GM12891 (cell line): ENCODE measurements around the gene FGGY.
"Not testable (repeated sequence)": the region's sequence is repeated elsewhere in the genome, so short reads cannot be mapped to it uniquely, and the experiment has no call there.

ENCODE experiments used
- POLR2A ChIP-seq: IDR thresholded peaks from 2 replicates; pipeline ENCODE4 v1.6.1; 2011; ENCODE audit warnings: low read depth, low read length, control low read depth
- POLR2AphosphoS5 ChIP-seq: IDR thresholded peaks from 2 replicates; pipeline ENCODE4 v1.6.1; 2011; ENCODE audit warnings: low read depth, low read length, control low read depth
- POU2F2 ChIP-seq: IDR thresholded peaks from 2 replicates; pipeline ENCODE4 v1.6.1; 2011; ENCODE audit warnings: low read depth, mild to moderate bottlenecking, control low read depth, low read length, moderate library complexity
- SPI1 ChIP-seq: IDR thresholded peaks from 2 replicates; pipeline ENCODE4 v1.6.1; 2011; ENCODE audit warnings: low read depth, low read length, control low read depth
- TAF1 ChIP-seq: IDR thresholded peaks from 2 replicates; pipeline ENCODE4 v1.6.1; 2011; ENCODE audit warnings: low read depth, low read length, control low read depth

DNA sequence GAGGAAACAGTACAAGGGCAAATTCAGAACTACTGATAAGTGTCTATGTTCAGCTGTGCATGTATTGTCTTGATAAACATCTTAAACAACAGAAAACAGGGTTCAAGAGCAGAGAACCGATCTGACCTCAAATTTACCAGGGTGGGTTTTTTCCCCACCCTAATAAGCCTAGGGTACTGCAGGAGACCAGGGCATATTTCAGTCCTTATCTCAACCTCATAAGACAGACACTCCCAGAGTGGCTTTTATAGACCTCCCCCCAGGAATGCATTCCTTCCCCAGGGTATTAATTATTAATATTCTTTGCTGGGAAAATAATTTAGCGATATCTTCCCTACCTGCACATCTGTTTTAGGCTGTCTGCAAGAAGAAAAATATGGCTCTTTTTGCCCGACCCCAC is 261.7 kb downstream of the FGGY start:
- not testable (repeated sequence) for TF ChIP-seq POLR2A, TAF1, POLR2AphosphoS5, SPI1, POU2F2
